D721Med (cell line): ENCODE data around the gene CBFA2T3.

Experiments
- DNase-seq: peaks from one replicate; pipeline ENCODE4 v3.0.0; 2011; ENCODE audit warnings: low spot score; ENCODE audit not compliant: insufficient read length
- FAIRE-seq: peaks from 2 replicates; lab custom pipeline; 2011; peaks lifted over from hg19 to GRCh38; lab: Jason Lieb, UNC
- TF ChIP-seq, protein P1 (sequence below): IDR thresholded peaks from 2 replicates; pipeline ENCODE4 v1.5.1; 2012; ENCODE audit warnings: mild to moderate bottlenecking, control low read depth; ENCODE audit not compliant: insufficient read depth; ENCODE audit errors: missing control alignments

CBFA2T3 gene

DNA sequence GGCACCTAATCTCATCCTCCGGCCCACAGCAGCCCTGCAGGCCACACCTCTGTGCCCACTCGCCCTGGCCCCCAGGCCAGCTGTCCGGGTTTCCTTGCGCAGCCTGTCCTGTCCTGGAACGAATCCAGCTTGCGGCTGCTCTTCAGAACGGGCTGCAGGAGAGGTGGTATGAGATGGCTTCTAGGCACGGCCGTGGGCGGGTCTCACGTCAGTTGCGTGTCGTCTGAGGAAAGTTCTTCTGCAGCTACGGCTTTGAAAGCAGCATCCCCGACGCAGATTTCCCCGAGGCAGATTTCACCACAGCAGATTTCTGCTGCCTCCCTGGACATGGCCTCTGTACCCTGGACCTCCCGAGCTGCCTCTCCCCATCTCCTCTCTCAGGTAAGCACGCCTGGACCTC lies 138.4 kb downstream of the CBFA2T3 start:
- DNase-seq (no peak), FAIRE-seq (no peak)
- TF ChIP-seq, protein P1, sequence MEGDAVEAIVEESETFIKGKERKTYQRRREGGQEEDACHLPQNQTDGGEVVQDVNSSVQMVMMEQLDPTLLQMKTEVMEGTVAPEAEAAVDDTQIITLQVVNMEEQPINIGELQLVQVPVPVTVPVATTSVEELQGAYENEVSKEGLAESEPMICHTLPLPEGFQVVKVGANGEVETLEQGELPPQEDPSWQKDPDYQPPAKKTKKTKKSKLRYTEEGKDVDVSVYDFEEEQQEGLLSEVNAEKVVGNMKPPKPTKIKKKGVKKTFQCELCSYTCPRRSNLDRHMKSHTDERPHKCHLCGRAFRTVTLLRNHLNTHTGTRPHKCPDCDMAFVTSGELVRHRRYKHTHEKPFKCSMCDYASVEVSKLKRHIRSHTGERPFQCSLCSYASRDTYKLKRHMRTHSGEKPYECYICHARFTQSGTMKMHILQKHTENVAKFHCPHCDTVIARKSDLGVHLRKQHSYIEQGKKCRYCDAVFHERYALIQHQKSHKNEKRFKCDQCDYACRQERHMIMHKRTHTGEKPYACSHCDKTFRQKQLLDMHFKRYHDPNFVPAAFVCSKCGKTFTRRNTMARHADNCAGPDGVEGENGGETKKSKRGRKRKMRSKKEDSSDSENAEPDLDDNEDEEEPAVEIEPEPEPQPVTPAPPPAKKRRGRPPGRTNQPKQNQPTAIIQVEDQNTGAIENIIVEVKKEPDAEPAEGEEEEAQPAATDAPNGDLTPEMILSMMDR, result no peak

DNA sequence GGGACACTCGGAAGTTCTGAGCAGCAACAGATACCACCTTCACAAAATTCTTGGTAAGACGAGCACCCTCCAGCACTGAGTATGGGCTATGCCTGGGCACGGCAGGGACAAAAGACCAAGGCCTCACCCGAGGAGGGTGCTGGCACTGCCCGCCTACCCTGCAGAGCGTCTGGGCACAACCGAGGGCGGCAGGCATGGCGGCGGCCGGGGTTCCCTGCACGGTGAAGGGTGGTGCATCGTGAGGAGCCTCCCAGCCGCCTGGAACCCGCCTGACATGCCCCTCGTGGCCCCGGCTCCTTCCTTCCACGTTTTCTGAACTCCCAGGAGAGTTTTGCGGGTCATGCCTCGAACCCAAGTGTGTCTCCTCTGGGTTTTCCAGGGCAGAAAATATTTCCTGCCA lies 139.2 kb downstream of the CBFA2T3 start:
- TF ChIP-seq, protein P1, result no peak
- no peak for FAIRE-seq
- no peak for DNase-seq

DNA sequence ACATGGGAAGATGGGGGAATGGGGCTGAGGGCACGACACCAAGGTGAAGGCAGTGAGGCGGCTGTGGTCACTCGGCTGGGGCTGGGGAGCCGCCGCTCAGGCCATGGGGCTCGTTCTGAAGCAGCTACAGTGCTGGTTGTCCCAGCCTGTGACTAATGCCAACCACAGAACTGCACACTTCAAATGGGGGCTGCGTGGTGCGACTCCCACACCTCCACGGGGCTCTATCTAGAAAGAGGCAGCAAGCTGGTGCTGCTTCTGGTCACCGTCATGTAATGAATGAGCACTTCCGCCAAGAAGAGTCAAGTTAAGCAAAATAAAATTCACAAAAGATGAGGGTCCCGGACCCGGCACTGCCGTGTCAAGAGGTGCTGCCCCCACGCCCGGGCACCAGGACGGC lies 140.2 kb downstream of the CBFA2T3 start:
- FAIRE-seq (no peak), DNase-seq (no peak)
- TF ChIP-seq, protein P1, result no peak

DNA sequence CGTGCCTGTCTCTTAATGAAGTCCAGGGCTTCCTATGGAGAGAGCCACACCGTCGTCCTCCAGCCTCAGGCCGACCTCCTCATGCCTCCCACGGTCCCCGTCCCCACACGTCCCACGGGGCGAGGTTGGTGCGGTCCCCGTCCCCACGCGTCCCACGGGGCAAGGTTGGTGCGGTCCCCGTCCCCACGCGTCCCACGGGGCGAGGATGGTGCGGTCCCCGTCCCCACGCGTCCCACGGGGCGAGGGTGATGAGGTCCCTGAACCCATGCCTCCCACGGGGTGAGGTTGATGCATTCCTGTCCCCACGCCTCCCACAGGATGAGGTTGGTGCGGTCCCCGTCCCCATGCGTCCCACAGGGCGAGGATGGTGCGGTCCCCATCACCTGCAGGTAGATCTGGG lies 141.2 kb downstream of the CBFA2T3 start:
- FAIRE-seq (no peak), DNase-seq (no peak)
- TF ChIP-seq, protein P1, result no peak

DNA sequence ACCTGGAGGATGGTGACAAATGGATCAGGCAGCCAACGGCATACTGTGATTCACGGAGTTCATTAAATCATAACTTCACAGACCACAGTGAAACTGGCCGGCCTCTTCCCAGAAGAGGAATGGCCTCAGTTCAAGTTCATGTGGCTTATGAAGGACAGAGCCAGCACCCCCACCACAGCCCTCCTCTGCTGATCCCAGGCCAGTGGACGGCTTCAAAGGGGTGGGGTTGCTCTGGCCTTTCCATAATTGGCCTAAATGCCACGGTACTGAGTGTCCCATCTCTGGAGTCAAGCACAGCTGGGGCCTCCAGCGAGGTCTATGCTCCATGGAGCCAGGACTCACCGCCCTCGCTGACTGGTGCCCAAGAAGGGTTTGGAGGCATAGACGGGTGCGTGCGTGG lies 141.6 kb downstream of the CBFA2T3 start:
- DNase-seq (no peak), FAIRE-seq (no peak)
- TF ChIP-seq, protein P1, result no peak

DNA sequence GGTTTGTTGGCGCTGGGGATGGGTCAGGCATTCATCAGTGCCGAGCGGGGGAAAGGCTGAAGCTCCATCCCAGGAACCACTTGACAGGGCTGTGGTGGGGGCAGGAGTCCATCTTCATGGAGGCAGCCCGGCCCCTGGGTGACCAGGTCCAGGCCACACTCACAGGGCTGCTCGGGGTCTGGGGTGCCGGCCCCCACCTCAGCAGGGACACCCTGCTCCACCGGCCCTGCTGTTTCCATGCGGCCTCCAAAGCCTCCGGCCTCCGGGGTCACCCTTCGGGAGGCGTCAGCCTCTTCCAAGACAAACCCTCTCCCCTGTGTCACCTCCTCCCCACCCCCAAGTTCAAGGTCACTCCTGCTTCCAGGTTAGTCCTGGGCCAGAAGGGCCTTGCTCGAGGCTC lies 142.3 kb downstream of the CBFA2T3 start:
- TF ChIP-seq, protein P1, result no peak
- no peak for DNase-seq
- FAIRE-seq, result no peak

DNA sequence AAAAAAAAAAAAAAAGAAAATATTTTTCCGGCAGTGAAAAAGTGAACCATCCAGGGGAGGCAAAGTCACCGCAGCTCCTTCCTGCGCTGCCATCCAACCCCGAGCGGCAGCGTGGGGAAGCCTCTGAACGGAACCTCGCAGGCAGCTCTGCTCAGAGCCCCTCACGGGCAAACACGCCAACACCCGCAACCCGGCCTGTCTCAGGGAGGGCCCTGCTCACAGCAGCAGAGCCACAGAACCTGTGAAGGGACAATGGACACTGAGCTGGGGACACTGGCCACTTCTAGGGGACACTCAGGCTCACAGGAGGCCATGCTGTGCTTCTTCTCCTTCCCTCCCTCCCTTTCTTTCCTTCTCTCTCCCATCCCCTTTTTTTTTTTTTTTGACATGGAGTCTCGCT lies 143.9 kb downstream of the CBFA2T3 start:
- FAIRE-seq (no peak), DNase-seq (no peak)
- TF ChIP-seq, protein P1, result no peak
